HepG2 (cell line): ENCODE measurements around the gene OST4. TPM values are rescaled to one million over a fixed set of nuclear protein-coding genes. Genes with fewer than 3 reads are reported as not detected.

ENCODE experiments used
- ERF ChIP-seq: IDR thresholded peaks from 2 replicates; pipeline ENCODE4 v1.6.1; 2018; ENCODE audit warnings: missing biosample characterization, missing genetic modification reagents
- FOXM1 ChIP-seq: sonication (generic); formaldehyde crosslinking; IDR thresholded peaks from 2 replicates; pipeline ENCODE4 v1.5.0; 2020; ENCODE audit warnings: missing genetic modification reagents
- GABPA ChIP-seq, 2 experiments: IDR thresholded peaks; 2 replicates each; pipeline ENCODE4 v1.6.1; 2011 to 2016; ENCODE audit warnings: low read depth in 2 of 2, low read length in 1 of 2, missing biosample characterization in 1 of 2, missing genetic modification characterization in 1 of 2
- GTF3A ChIP-seq: sonication (generic); formaldehyde crosslinking; conservative IDR thresholded peaks from 2 replicates; pipeline ENCODE4 v1.4.0; 2020; ENCODE audit warnings: mild to moderate bottlenecking, missing genetic modification reagents
- HMG20B ChIP-seq: conservative IDR thresholded peaks from 2 replicates; pipeline ENCODE4 v1.6.1; 2016; ENCODE audit warnings: missing genetic modification reagents, missing compliant biosample characterization
- HNRNPUL1 ChIP-seq: fragments of 200-400 bp; formaldehyde crosslinking; IDR thresholded peaks from 2 replicates; pipeline ENCODE4 v1.6.1; 2017; ENCODE audit warnings: low read depth, mild to moderate bottlenecking, low read length, moderate library complexity
- LCORL ChIP-seq, 2 experiments: fragments of 450-650 bp in 1 of 2; sonication (generic) in 1 of 2; formaldehyde crosslinking in 1 of 2; IDR thresholded peaks; 2 replicates each; pipeline versions ENCODE4 v1.5.0 to v1.6.1; 2017 to 2020; ENCODE audit warnings: antibody characterized with exemption in 1 of 2, missing genetic modification reagents in 1 of 2
- MAZ ChIP-seq, 2 experiments: sonication (generic) in 1 of 2; formaldehyde crosslinking in 1 of 2; IDR thresholded peaks; 2 replicates each; pipeline versions ENCODE4 v1.5.0 to v1.6.1; 2012 to 2020; ENCODE audit warnings: low read depth in 2 of 2, mild to moderate bottlenecking in 2 of 2, borderline replicate concordance in 1 of 2, improper control_type of control experiment in 1 of 2, low read length in 1 of 2, missing genetic modification reagents in 1 of 2, moderate library complexity in 1 of 2
- MED1 ChIP-seq: sonication (generic); formaldehyde crosslinking; IDR thresholded peaks from 2 replicates; pipeline ENCODE4 v1.4.0; 2020; ENCODE audit warnings: missing genetic modification reagents
- MXD1 ChIP-seq: sonication (generic); formaldehyde crosslinking; IDR thresholded peaks from 2 replicates; pipeline ENCODE4 v1.4.0; 2020; ENCODE audit warnings: mild to moderate bottlenecking, missing genetic modification reagents
- NCOA2 ChIP-seq: sonication (generic); formaldehyde crosslinking; IDR thresholded peaks from 2 replicates; pipeline ENCODE4 v1.8.0; 2022; ENCODE audit warnings: inconsistent platforms
- PPARG ChIP-seq: conservative IDR thresholded peaks from 2 replicates; pipeline ENCODE4 v1.6.1; 2016; ENCODE audit warnings: missing biosample characterization, missing genetic modification reagents
- ZBTB39 ChIP-seq: sonication (generic); formaldehyde crosslinking; IDR thresholded peaks from 2 replicates; pipeline ENCODE4 v1.5.0; 2020; ENCODE audit warnings: missing genetic modification reagents
- ZNF572 ChIP-seq: sonication (generic); formaldehyde crosslinking; IDR thresholded peaks from 2 replicates; pipeline ENCODE4 v1.5.1; 2020; ENCODE audit warnings: mild to moderate bottlenecking, missing genetic modification reagents
- ZNF598 ChIP-seq: sonication (generic); formaldehyde crosslinking; IDR thresholded peaks from 2 replicates; pipeline ENCODE4 v1.5.1; 2020; ENCODE audit warnings: mild to moderate bottlenecking, missing genetic modification reagents, borderline replicate concordance
- ZNF639 ChIP-seq: conservative IDR thresholded peaks from 2 replicates; pipeline ENCODE4 v1.6.1; 2018; ENCODE audit warnings: missing genetic modification reagents
- ZNF709 ChIP-seq: sonication (generic); formaldehyde crosslinking; IDR thresholded peaks from 2 replicates; pipeline ENCODE4 v1.5.0; 2020; ENCODE audit warnings: mild to moderate bottlenecking, missing genetic modification reagents
- polyA plus RNA-seq, 8 experiments: library from polyadenylated mRNA; depleted of rRNA in 3 of 8; stranded (reverse) in 7 of 8; unstranded in 1 of 8; fragments of >200 nt; fragmentation: Illumina TruSeq in 4 of 8; extraction: Trizol in 4 of 8; gene quantifications; 2 replicates each; pipeline versions ENCODE4 v1.2.1 to v1.2.3, GENCODE V29; 2011 to 2016; ENCODE audit warnings: low read depth in 4 of 8, missing spikeins in 1 of 8, mixed read lengths in 1 of 8; ENCODE audit not compliant: insufficient read depth in 1 of 8
- total RNA-seq, 5 experiments: library from RNA; depleted of rRNA; stranded (reverse); fragments of >200 nt; fragmentation: Illumina TruSeq; extraction: Trizol; gene quantifications; 2 replicates each; pipeline ENCODE4 v1.2.3, GENCODE V29; 2016; ENCODE audit warnings: low read depth in 1 of 5
- TF ChIP-seq, protein P1 (sequence below): sonication (generic); formaldehyde crosslinking; IDR thresholded peaks from 2 replicates; pipeline ENCODE4 v1.8.0; 2023; ENCODE audit warnings: mild to moderate bottlenecking, missing genetic modification reagents
- TF ChIP-seq, protein P2 (sequence below): sonication (generic); formaldehyde crosslinking; IDR thresholded peaks from 2 replicates; pipeline ENCODE4 v1.9.0; 2022; ENCODE audit warnings: missing genetic modification reagents, mild to moderate bottlenecking, borderline replicate concordance

OST4 gene
- total and polyA plus RNA-seq, 2 of the 13 experiments (the other 11 are each of a cell fraction or from before 2014, with no cell fraction given): 498 to 584 TPM

GRCh38 chr2:27071277-27071989, at the start of gene OST4 (continued):
- TF ChIP-seq ZNF639 (CRISPR knock-in tag): 0 out of 2 replicates have a peak, but pooled peaks have one; percentile 47
- no peak for TF ChIP-seq LCORL (IDR thresholded peaks at IDR 0.05)
- TF ChIP-seq LCORL (CRISPR knock-in tag; IDR thresholded peaks at IDR 0.05): 0 out of 2 replicates have a peak, but pooled peaks have one; percentile 16
- TF ChIP-seq ZBTB39: no peak
- 0 out of 2 replicates have a peak, but pooled peaks have one; percentile 20 for TF ChIP-seq GTF3A (CRISPR knock-in tag)
- TF ChIP-seq FOXM1: peak; percentile 37; the same call in 1 of the 2 replicates
- TF ChIP-seq GABPA (IDR thresholded peaks at IDR 0.05; ENCODE audit: low read depth, low read length): peak; percentile 99
- peak; percentile 91 for TF ChIP-seq GABPA (CRISPR knock-in tag; IDR thresholded peaks at IDR 0.05; ENCODE audit: low read depth)
- TF ChIP-seq, protein P1, sequence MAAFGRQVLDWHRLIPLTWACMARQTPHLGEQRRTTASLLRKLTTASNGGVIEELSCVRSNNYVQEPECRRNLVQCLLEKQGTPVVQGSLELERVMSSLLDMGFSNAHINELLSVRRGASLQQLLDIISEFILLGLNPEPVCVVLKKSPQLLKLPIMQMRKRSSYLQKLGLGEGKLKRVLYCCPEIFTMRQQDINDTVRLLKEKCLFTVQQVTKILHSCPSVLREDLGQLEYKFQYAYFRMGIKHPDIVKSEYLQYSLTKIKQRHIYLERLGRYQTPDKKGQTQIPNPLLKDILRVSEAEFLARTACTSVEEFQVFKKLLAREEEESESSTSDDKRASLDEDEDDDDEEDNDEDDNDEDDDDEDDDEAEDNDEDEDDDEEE: peak; percentile 83; the same call in 1 of the 2 replicates
- TF ChIP-seq ZNF572 (CRISPR knock-in tag): no peak
- peak; percentile 82; the same call in 1 of the 2 replicates for TF ChIP-seq ZNF598 (CRISPR knock-in tag)
- TF ChIP-seq, protein P2, sequence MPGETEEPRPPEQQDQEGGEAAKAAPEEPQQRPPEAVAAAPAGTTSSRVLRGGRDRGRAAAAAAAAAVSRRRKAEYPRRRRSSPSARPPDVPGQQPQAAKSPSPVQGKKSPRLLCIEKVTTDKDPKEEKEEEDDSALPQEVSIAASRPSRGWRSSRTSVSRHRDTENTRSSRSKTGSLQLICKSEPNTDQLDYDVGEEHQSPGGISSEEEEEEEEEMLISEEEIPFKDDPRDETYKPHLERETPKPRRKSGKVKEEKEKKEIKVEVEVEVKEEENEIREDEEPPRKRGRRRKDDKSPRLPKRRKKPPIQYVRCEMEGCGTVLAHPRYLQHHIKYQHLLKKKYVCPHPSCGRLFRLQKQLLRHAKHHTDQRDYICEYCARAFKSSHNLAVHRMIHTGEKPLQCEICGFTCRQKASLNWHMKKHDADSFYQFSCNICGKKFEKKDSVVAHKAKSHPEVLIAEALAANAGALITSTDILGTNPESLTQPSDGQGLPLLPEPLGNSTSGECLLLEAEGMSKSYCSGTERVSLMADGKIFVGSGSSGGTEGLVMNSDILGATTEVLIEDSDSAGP (CRISPR knock-in tag): 0 out of 2 replicates have a peak, but pooled peaks have one; percentile 22
- peak; percentile 85; the same call in 1 of the 2 replicates for TF ChIP-seq ZNF709 (CRISPR knock-in tag)
- TF ChIP-seq MED1 (CRISPR knock-in tag): peak; percentile 84
- peak; percentile 57; the same call in 1 of the 2 replicates for TF ChIP-seq NCOA2 (CRISPR knock-in tag)
- TF ChIP-seq ERF (CRISPR knock-in tag): peak; percentile 90
- 0 out of 2 replicates have a peak, but pooled peaks have one; percentile 15 for TF ChIP-seq MAZ (IDR thresholded peaks at IDR 0.05; ENCODE audit: borderline replicate concordance, low read depth, low read length)
- TF ChIP-seq MAZ (CRISPR knock-in tag; IDR thresholded peaks at IDR 0.05; ENCODE audit: low read depth): peak; percentile 98
- TF ChIP-seq HNRNPUL1: no peak
- TF ChIP-seq PPARG (CRISPR knock-in tag): peak; percentile 58; the same call in 1 of the 2 replicates
- peak; percentile 43 for TF ChIP-seq MXD1 (CRISPR knock-in tag)
- TF ChIP-seq HMG20B (CRISPR knock-in tag): no peak
